GM12878 (cell line): Measurements from ENCODE around the gene CORO1C.

ENCODE experiments used
- CHD1 ChIP-seq: IDR thresholded peaks from 2 replicates; pipeline ENCODE4 v1.6.1; 2012; ENCODE audit warnings: low read depth, low read length, improper control_type of control experiment
- CTCF ChIP-seq, 3 experiments: IDR thresholded peaks in 2 of 3; conservative IDR thresholded peaks in 1 of 3; 2 replicates each; pipeline ENCODE4 v1.5.1; 2011; ENCODE audit warnings: low read depth in 3 of 3, low read length in 3 of 3, mild to moderate bottlenecking in 3 of 3, control low read depth in 2 of 3, moderate library complexity in 2 of 3, inconsistent platforms in 1 of 3, mixed read lengths in 1 of 3; ENCODE audit not compliant: control insufficient read depth in 2 of 3, insufficient read depth in 1 of 3; ENCODE audit errors: extremely low read depth in 1 of 3
- EP300 ChIP-seq, 2 experiments: fragments of 150-350 bp in 1 of 2; IDR thresholded peaks; 2 replicates each; pipeline ENCODE4 v1.6.1; 2011 to 2012; ENCODE audit warnings: low read depth in 2 of 2, low read length in 2 of 2, borderline replicate concordance in 1 of 2, improper control_type of control experiment in 1 of 2, inconsistent platforms in 1 of 2; ENCODE audit not compliant: control insufficient read depth in 1 of 2
- HCFC1 ChIP-seq: fragments of 150-350 bp; IDR thresholded peaks from 2 replicates; pipeline ENCODE4 v1.6.1; 2014; ENCODE audit warnings: low read length
- MEF2A ChIP-seq: IDR thresholded peaks from 2 replicates; pipeline ENCODE4 v1.6.1; 2011; ENCODE audit warnings: low read depth, mild to moderate bottlenecking, low read length, moderate library complexity; ENCODE audit not compliant: insufficient read depth
- POLR2AphosphoS5 ChIP-seq: IDR thresholded peaks from 2 replicates; pipeline ENCODE4 v1.6.1; 2011; ENCODE audit warnings: mild to moderate bottlenecking, low read length, inconsistent platforms
- SIX5 ChIP-seq: IDR thresholded peaks from 2 replicates; pipeline ENCODE4 v1.6.1; 2011; ENCODE audit warnings: mild to moderate bottlenecking, low read depth, low read length, moderate library complexity; ENCODE audit not compliant: severe bottlenecking
- SPI1 ChIP-seq: IDR thresholded peaks from 2 replicates; pipeline ENCODE4 v1.6.1; 2011; ENCODE audit warnings: low read depth, mild to moderate bottlenecking, low read length, moderate library complexity, borderline replicate concordance; ENCODE audit not compliant: insufficient read depth
- SREBF1 ChIP-seq: IDR thresholded peaks from 2 replicates; pipeline ENCODE4 v1.6.1; 2012; ENCODE audit warnings: mild to moderate bottlenecking, low read length

- TF ChIP-seq HCFC1 (no peak), POLR2AphosphoS5 (no peak), CTCF (IDR thresholded peaks at IDR 0.05 in 2 of 3, conservative IDR thresholded peaks at IDR 0.05 in 1 of 3; ENCODE audit: control insufficient read depth in 2 of 3, extremely low read depth in 1 of 3, insufficient read depth in 1 of 3, low read depth in 3 of 3, low read length in 3 of 3) (no peak), SIX5 (no peak), EP300 (IDR thresholded peaks at IDR 0.05; ENCODE audit: borderline replicate concordance in 1 of 2, control insufficient read depth in 1 of 2, low read depth in 2 of 2, low read length in 2 of 2) (no peak), SPI1 (no peak), SREBF1 (no peak), MEF2A (no peak), CHD1 (no peak)
These were observed 35.0 kb upstream of the CORO1C start for GRCh38 chr12:108766294-108766693.
